HEK293 (cell line): Measurements from ENCODE around the gene MORC4.

ENCODE experiments used
- CTCF ChIA-PET: fragments of 350-600 bp; formaldehyde crosslinking; extraction: SDS; loops from one replicate; lab custom pipeline; 2021; ENCODE audit warnings: antibody characterized with exemption; lab: Yijun Ruan, JAX
- POLR2A ChIA-PET: fragments of 300-600 bp; formaldehyde crosslinking; extraction: SDS; loops from one replicate; lab custom pipeline; 2020; ENCODE audit warnings: antibody characterized with exemption, inconsistent platforms; lab: Yijun Ruan, JAX
- H3K27ac ChIP-seq: fragments of 200-500 bp; sonication (Bioruptor generic); 2 replicates; pipeline ENCODE4 v1.5.1; 2014; ENCODE audit warnings: low read depth, low read length, control low read depth, inconsistent platforms; ENCODE audit errors: extremely low read depth
- H3K36me3 ChIP-seq, 2 experiments: fragments of 200-500 bp in 1 of 2; sonication (Bioruptor generic) in 1 of 2; 1 replicate in 1 of 2; 2 replicates in 1 of 2; pipeline ENCODE4 v1.5.1; 2014 to 2017; ENCODE audit warnings: inconsistent platforms in 2 of 2, low read length in 2 of 2; ENCODE audit not compliant: control insufficient read depth in 2 of 2, insufficient read depth in 1 of 2
- H3K4me1 ChIP-seq: fragments of 200-500 bp; sonication (Bioruptor generic); 2 replicates; pipeline ENCODE4 v1.5.1; 2014; ENCODE audit warnings: mild to moderate bottlenecking, low read length, inconsistent platforms; ENCODE audit not compliant: control insufficient read depth, insufficient read depth
- H3K4me3 ChIP-seq: 2 replicates; pipeline ENCODE4 v1.5.1; 2011; ENCODE audit warnings: low read depth, mild to moderate bottlenecking, control low read depth, low read length, moderate library complexity
- H3K9me3 ChIP-seq: fragments of 200-500 bp; sonication (Bioruptor generic); 2 replicates; pipeline ENCODE4 v1.5.1; 2014; ENCODE audit warnings: low read depth, low read length, inconsistent platforms; ENCODE audit not compliant: control insufficient read depth, insufficient read depth
- ELK4 ChIP-seq: IDR thresholded peaks from 2 replicates; pipeline ENCODE4 v1.6.1; 2011; ENCODE audit warnings: mild to moderate bottlenecking, low read depth, low read length, borderline replicate concordance
- GLIS1 ChIP-seq: fragments of 450-650 bp; formaldehyde crosslinking; IDR thresholded peaks from 2 replicates; pipeline ENCODE4 v1.5.1; 2016; ENCODE audit warnings: missing biosample characterization, missing genetic modification characterization
- WT1 ChIP-seq: fragments of 450-650 bp; formaldehyde crosslinking; IDR thresholded peaks from 2 replicates; pipeline ENCODE4 v1.5.1; 2016; ENCODE audit warnings: missing biosample characterization, missing genetic modification characterization
- ZBTB49 ChIP-seq: fragments of 450-650 bp; formaldehyde crosslinking; IDR thresholded peaks from 2 replicates; pipeline ENCODE4 v1.5.1; 2016; ENCODE audit warnings: missing biosample characterization, missing genetic modification characterization, low read depth
- ZNF184 ChIP-seq: fragments of 450-650 bp; IDR thresholded peaks from 2 replicates; pipeline ENCODE4 v1.5.1; 2018; ENCODE audit warnings: missing biosample characterization, mild to moderate bottlenecking, missing genetic modification characterization
- ZNF23 ChIP-seq: fragments of 450-650 bp; formaldehyde crosslinking; IDR thresholded peaks from 2 replicates; pipeline ENCODE4 v1.5.1; 2016; ENCODE audit warnings: missing biosample characterization, missing genetic modification characterization, borderline replicate concordance
- ZNF366 ChIP-seq: fragments of 450-650 bp; formaldehyde crosslinking; conservative IDR thresholded peaks from 2 replicates; pipeline ENCODE4 v1.5.1; 2016; ENCODE audit warnings: missing biosample characterization, missing genetic modification characterization
- ZNF513 ChIP-seq: fragments of 450-650 bp; IDR thresholded peaks from 2 replicates; pipeline ENCODE4 v1.5.1; 2018; ENCODE audit warnings: missing biosample characterization, missing genetic modification characterization
- ZNF544 ChIP-seq: fragments of 450-650 bp; formaldehyde crosslinking; IDR thresholded peaks from 2 replicates; pipeline ENCODE4 v1.5.0; 2017; ENCODE audit warnings: missing biosample characterization, missing genetic modification characterization
- ZNF830 ChIP-seq: fragments of 450-650 bp; IDR thresholded peaks from 2 replicates; pipeline ENCODE4 v1.5.0; 2018; ENCODE audit warnings: missing biosample characterization, missing genetic modification characterization, low read depth, mild to moderate bottlenecking, moderate library complexity
- TF ChIP-seq, protein P1 (sequence below): fragments of 450-650 bp; formaldehyde crosslinking; IDR thresholded peaks from 2 replicates; pipeline ENCODE4 v1.5.1; 2016; ENCODE audit warnings: missing biosample characterization, missing genetic modification characterization

MORC4 gene

DNA sequence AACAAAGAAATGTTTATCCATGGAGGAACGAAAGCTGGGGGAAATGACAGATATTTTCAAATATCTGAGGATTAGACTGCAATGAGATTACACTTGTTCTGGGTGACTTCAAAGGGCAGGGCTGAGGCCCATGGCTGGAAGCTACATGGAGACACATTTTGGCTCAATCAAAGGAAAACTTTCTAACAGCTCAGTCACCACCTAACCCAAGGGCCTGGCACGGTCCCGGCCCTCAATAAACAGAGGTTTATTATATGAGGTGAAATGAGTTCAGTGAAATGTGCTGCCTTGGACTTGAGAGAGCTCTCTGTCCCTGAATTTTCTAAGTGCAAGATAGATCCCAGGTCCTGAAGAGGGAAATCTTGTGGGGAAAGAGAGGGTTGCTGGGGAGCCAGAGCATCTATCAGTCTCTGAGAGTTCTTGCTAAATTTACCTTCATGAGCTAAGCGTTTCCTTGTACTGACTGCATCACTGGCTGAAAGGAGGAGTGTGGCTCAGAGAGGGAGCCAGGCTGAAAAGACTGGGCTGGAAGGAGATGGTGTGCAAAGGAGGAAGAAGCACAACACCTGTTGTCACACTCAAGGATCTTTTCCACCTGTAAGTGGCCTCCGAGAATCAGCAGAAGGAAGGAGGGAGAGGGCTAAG lies 94.8 kb downstream of the MORC4 start:
- no peak for TF ChIP-seq ELK4
- TF ChIP-seq ZNF184 (tag by site-specific recombination): no peak
- TF ChIP-seq ZNF23 (tag by site-specific recombination): no peak
- TF ChIP-seq WT1 (tag by site-specific recombination): no peak
- ChIA-PET CTCF (interaction anchor here (0.6 to 1.8 kb wide), 5 partner anchors 11 to 1622 kb away, joined by 3 to 7 read pairs (median 3); no protein-coding TSS in a partner anchor), POLR2A (interaction anchor here (0.6 kb wide), 1 partner anchor 295 kb away, joined by 3 read pairs; no protein-coding TSS in a partner anchor)
- H3K9me3 ChIP-seq: no peaks in the 10 kb centered on the region
- H3K4me1 ChIP-seq: no peaks in the 10 kb centered on the region
- H3K27ac ChIP-seq: no peak overlapping the region
- no peak overlapping the region for H3K4me3 ChIP-seq
- no peaks in the 10 kb centered on the region for H3K36me3 ChIP-seq

DNA sequence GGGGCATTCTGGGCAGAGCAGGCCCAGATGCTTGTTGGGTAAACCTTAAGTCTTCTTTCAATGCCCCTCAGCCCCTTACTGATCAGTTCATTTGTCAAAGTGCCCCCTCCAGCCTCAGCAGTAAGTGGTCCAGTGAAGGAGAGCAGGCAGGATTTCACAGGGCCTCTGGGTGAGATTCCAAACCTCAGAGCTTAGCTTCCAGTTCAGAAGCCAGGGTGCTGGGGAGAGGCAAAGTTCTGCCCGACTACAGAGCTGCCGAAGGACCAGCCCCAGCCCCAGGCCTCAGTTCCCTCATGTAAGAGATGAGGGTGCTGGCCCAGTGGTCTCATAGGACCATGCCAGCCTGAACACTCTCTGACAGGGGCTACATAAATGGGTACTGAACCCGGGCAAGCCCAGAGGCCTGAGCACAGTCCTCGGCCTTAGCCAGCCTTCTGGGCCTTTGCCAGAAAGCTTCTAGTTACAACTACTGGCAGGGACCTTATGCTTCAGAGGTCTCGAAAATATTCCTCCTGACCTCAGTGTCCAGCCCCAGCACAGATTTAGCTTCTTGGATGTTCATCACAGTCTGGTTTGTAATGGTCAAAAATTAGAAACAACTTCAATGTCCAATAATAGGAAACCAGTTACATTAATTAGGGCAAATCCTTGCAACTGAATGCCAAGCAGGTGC lies 96.0 kb downstream of the MORC4 start:
- ChIA-PET CTCF (interaction anchor here (0.7 to 2.2 kb wide), 5 partner anchors 10 to 1621 kb away, joined by 3 to 7 read pairs (median 4); no protein-coding TSS in a partner anchor), POLR2A (no interaction called here)
- no peaks in the 10 kb centered on the region for H3K36me3 ChIP-seq
- H3K4me1 ChIP-seq: no peaks in the 10 kb centered on the region
- H3K27ac ChIP-seq: no peak overlapping the region
- TF ChIP-seq ZNF513 (tag by site-specific recombination) (no peak), ZNF830 (tag by site-specific recombination) (no peak), ZNF544 (no peak)
- no peak overlapping the region for H3K4me3 ChIP-seq
- no peaks in the 10 kb centered on the region for H3K9me3 ChIP-seq

- ChIA-PET POLR2A (no interaction called here), CTCF (interaction anchor here (0.7 to 2.2 kb wide), 4 partner anchors 9 to 38 kb away, joined by 4 to 10 read pairs (median 6); no protein-coding TSS in a partner anchor)
- Histone ChIP-seq H3K36me3 (no peaks in the 10 kb centered on the region), H3K9me3 (no peaks in the 10 kb centered on the region), H3K27ac (no peak within 1 kb of the TSS), H3K4me1 (no peaks in the 10 kb centered on the region), H3K4me3 (no peak within 1 kb of the TSS)
- TF ChIP-seq ZNF366 (tag by site-specific recombination): no peak
- TF ChIP-seq, protein P1, sequence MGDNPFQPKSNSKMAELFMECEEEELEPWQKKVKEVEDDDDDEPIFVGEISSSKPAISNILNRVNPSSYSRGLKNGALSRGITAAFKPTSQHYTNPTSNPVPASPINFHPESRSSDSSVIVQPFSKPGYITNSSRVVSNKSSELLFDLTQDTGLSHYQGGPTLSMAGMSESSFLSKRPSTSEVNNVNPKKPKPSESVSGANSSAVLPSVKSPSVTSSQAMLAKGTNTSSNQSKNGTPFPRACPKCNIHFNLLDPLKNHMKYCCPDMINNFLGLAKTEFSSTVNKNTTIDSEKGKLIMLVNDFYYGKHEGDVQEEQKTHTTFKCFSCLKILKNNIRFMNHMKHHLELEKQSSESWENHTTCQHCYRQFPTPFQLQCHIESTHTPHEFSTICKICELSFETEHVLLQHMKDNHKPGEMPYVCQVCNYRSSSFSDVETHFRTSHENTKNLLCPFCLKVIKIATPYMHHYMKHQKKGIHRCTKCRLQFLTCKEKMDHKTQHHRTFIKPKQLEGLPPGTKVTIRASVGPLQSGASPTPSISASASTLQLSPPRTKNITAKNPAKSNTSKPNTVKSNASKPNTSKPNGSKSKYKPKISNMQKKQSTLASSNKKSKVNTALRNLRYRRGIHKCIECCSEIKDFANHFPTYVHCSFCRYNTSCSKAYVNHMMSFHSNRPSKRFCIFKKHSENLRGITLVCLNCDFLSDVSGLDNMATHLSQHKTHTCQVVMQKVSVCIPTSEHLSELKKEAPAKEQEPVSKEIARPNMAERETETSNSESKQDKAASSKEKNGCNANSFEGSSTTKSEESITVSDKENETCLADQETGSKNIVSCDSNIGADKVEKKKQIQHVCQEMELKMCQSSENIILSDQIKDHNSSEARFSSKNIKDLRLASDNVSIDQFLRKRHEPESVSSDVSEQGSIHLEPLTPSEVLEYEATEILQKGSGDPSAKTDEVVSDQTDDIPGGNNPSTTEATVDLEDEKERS (tag by site-specific recombination): no peak
- TF ChIP-seq ZBTB49: no peak
- peak; percentile 78 for TF ChIP-seq GLIS1 (tag by site-specific recombination)
Measured at GRCh38 chrX:106903291-106903824, 96.7 kb downstream of the MORC4 start, which contains the start of gene RIPPLY1. RIPPLY1 (minus strand) TSS chrX:106903341; CDS start chrX:106903287, 54 bp downstream.
